ENCODE data around the gene GRIK3.
"Not testable (repeated sequence)": the region's sequence is repeated elsewhere in the genome, so short reads cannot be mapped to it uniquely, and the experiment has no call there.

The GRIK3 gene

GRCh38 chr1:37034121-37035013, at the start of gene GRIK3:
Gene GRIK3 (minus strand): TSS chr1:37034515. CDS start chr1:37034108, 407 bp downstream.
- DNase-seq (ENCODE audit: insufficient read length, low spot score) (no peak), FAIRE-seq (no peak)
- TF ChIP-seq, protein P1, sequence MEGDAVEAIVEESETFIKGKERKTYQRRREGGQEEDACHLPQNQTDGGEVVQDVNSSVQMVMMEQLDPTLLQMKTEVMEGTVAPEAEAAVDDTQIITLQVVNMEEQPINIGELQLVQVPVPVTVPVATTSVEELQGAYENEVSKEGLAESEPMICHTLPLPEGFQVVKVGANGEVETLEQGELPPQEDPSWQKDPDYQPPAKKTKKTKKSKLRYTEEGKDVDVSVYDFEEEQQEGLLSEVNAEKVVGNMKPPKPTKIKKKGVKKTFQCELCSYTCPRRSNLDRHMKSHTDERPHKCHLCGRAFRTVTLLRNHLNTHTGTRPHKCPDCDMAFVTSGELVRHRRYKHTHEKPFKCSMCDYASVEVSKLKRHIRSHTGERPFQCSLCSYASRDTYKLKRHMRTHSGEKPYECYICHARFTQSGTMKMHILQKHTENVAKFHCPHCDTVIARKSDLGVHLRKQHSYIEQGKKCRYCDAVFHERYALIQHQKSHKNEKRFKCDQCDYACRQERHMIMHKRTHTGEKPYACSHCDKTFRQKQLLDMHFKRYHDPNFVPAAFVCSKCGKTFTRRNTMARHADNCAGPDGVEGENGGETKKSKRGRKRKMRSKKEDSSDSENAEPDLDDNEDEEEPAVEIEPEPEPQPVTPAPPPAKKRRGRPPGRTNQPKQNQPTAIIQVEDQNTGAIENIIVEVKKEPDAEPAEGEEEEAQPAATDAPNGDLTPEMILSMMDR (IDR thresholded peaks at IDR 0.05; ENCODE audit: insufficient read depth, missing control alignments): no peak

- DNase-seq (ENCODE audit: insufficient read length, low spot score) (no peak), FAIRE-seq (no peak)
- TF ChIP-seq, protein P1 (IDR thresholded peaks at IDR 0.05; ENCODE audit: insufficient read depth, missing control alignments): no peak
These were observed 49.7 kb upstream of the GRIK3 start for GRCh38 chr1:37084013-37084412.

GRCh38 chr1:37083603-37084002, 49.3 kb upstream of the GRIK3 start:
- TF ChIP-seq, protein P1 (IDR thresholded peaks at IDR 0.05; ENCODE audit: insufficient read depth, missing control alignments): no peak
- no peak for FAIRE-seq
- no peak for DNase-seq (ENCODE audit: insufficient read length, low spot score)

GRCh38 chr1:37080296-37080986, 46.1 kb upstream of the GRIK3 start:
- not testable (repeated sequence) for DNase-seq (ENCODE audit: insufficient read length, low spot score)

GRCh38 chr1:37078866-37079265, 44.6 kb upstream of the GRIK3 start:
- FAIRE-seq: no peak
- DNase-seq (ENCODE audit: insufficient read length, low spot score): no peak
- TF ChIP-seq, protein P1 (IDR thresholded peaks at IDR 0.05; ENCODE audit: insufficient read depth, missing control alignments): no peak

More at GRCh38 chr1:37080296-37080986, 46.1 kb upstream of the GRIK3 start:
- not testable (repeated sequence) for FAIRE-seq

DNA sequence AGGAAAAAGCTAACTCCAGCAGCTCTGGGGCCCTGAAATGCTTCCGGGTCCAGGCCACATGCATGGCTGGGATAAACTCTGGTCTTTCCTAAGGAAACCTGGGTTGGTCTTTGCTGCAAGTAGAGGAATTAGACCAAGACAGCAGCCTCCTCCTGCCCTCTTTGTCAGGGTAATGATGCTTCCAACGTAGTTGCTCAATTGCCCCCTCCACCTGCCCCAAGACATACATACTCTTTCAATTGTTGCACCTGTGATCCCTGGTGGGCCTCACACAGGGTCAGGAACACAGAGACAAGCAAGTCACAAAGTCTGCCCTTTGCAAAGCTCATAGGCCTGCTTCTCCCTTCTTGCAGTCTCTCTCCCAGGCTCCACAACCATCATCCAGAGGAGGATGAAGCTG, 41.9 kb upstream of the GRIK3 start:
- FAIRE-seq: no peak
- DNase-seq (ENCODE audit: insufficient read length, low spot score): no peak

GRCh38 chr1:37073854-37074379, 39.6 kb upstream of the GRIK3 start:
- FAIRE-seq: peak; percentile 83
- TF ChIP-seq, protein P1 (IDR thresholded peaks at IDR 0.05; ENCODE audit: insufficient read depth, missing control alignments): no peak
- DNase-seq (ENCODE audit: insufficient read length, low spot score): peak; percentile 63

More for the DNA sequence above, 41.9 kb upstream of the GRIK3 start:
- TF ChIP-seq, protein P1 (IDR thresholded peaks at IDR 0.05; ENCODE audit: insufficient read depth, missing control alignments): no peak
